ENCODE data around the gene LDLRAD3. TPM values are rescaled to one million over a fixed set of nuclear protein-coding genes. Genes with fewer than 3 reads are reported as not detected.
"Not testable (repeated sequence)": the region's sequence is repeated elsewhere in the genome, so short reads cannot be mapped to it uniquely, and the experiment has no call there.

LDLRAD3 gene
- total RNA-seq, 1 donor from 2014 or later, result 18.2 TPM

GRCh38 chr11:36187622-36188021 is 243.8 kb downstream of the LDLRAD3 start:
- H3K4me1 Mint-ChIP-seq (ENCODE audit: unreplicated experiment), result peaks cover 5% of the 10 kb centered on the region
- no peaks in the 10 kb centered on the region for H3K27me3 Mint-ChIP-seq (ENCODE audit: unreplicated experiment)
- H3K36me3 Mint-ChIP-seq (ENCODE audit: unreplicated experiment), result peaks cover 3% of the 10 kb centered on the region
- no peak for DNase-seq (ENCODE audit: extremely low spot score, unreplicated experiment)
- peaks cover 8% of the 10 kb centered on the region for H3K9me3 Mint-ChIP-seq (ENCODE audit: unreplicated experiment)
- H3K4me3 Mint-ChIP-seq (ENCODE audit: unreplicated experiment), result no peak overlapping the region
- TF ChIP-seq CTCF (IDR thresholded peaks at IDR 0.05), result no peak
- H3K27ac Mint-ChIP-seq (ENCODE audit: unreplicated experiment), result no peak overlapping the region

- H3K4me1 Mint-ChIP-seq (ENCODE audit: unreplicated experiment); H3K27me3 Mint-ChIP-seq (ENCODE audit: unreplicated experiment); H3K36me3 Mint-ChIP-seq (ENCODE audit: unreplicated experiment); H3K27ac Mint-ChIP-seq (ENCODE audit: unreplicated experiment); H3K4me3 Mint-ChIP-seq (ENCODE audit: unreplicated experiment); DNase-seq (ENCODE audit: extremely low spot score, unreplicated experiment); H3K9me3 Mint-ChIP-seq (ENCODE audit: unreplicated experiment): not testable (repeated sequence)
These were observed 245.9 kb downstream of the LDLRAD3 start for GRCh38 chr11:36189735-36190134.

- H3K4me3 Mint-ChIP-seq (ENCODE audit: unreplicated experiment), result no peak overlapping the region
These were observed 248.1 kb downstream of the LDLRAD3 start for GRCh38 chr11:36191941-36192340.

GRCh38 chr11:36192425-36193289 is 248.8 kb downstream of the LDLRAD3 start:
- Mint-ChIP-seq H3K9me3 (ENCODE audit: unreplicated experiment) (peaks cover 8% of the 10 kb centered on the region), H3K36me3 (ENCODE audit: unreplicated experiment) (peaks cover 3% of the 10 kb centered on the region), H3K27me3 (ENCODE audit: unreplicated experiment) (no peaks in the 10 kb centered on the region), H3K4me3 (ENCODE audit: unreplicated experiment) (no peak overlapping the region), H3K4me1 (ENCODE audit: unreplicated experiment) (peaks cover 14% of the 10 kb centered on the region), H3K27ac (ENCODE audit: unreplicated experiment) (no peak overlapping the region)
- DNase-seq (ENCODE audit: extremely low spot score, unreplicated experiment), result no peak
- TF ChIP-seq CTCF (IDR thresholded peaks at IDR 0.05), result no peak

More at GRCh38 chr11:36191941-36192340, 248.1 kb downstream of the LDLRAD3 start:
- Mint-ChIP-seq H3K9me3 (ENCODE audit: unreplicated experiment) (peaks cover 8% of the 10 kb centered on the region), H3K27ac (ENCODE audit: unreplicated experiment) (no peak overlapping the region), H3K27me3 (ENCODE audit: unreplicated experiment) (no peaks in the 10 kb centered on the region), H3K4me1 (ENCODE audit: unreplicated experiment) (peaks cover 12% of the 10 kb centered on the region), H3K36me3 (ENCODE audit: unreplicated experiment) (peaks cover 3% of the 10 kb centered on the region)
- DNase-seq (ENCODE audit: extremely low spot score, unreplicated experiment), result no peak
- no peak for TF ChIP-seq CTCF (IDR thresholded peaks at IDR 0.05)

GRCh38 chr11:36193290-36193619 is 249.4 kb downstream of the LDLRAD3 start:
- Mint-ChIP-seq H3K4me3 (ENCODE audit: unreplicated experiment) (no peak overlapping the region), H3K36me3 (ENCODE audit: unreplicated experiment) (peaks cover 3% of the 10 kb centered on the region), H3K27me3 (ENCODE audit: unreplicated experiment) (no peaks in the 10 kb centered on the region), H3K27ac (ENCODE audit: unreplicated experiment) (no peak overlapping the region), H3K4me1 (ENCODE audit: unreplicated experiment) (peaks cover 14% of the 10 kb centered on the region), H3K9me3 (ENCODE audit: unreplicated experiment) (peaks cover 8% of the 10 kb centered on the region)
- DNase-seq (ENCODE audit: extremely low spot score, unreplicated experiment), result no peak
- no peak for TF ChIP-seq CTCF (IDR thresholded peaks at IDR 0.05)
